ENCODE results near the gene KRT17.
"Not testable (repeated sequence)": the region's sequence is repeated elsewhere in the genome, so short reads cannot be mapped to it uniquely, and the experiment has no call there.

DNA sequence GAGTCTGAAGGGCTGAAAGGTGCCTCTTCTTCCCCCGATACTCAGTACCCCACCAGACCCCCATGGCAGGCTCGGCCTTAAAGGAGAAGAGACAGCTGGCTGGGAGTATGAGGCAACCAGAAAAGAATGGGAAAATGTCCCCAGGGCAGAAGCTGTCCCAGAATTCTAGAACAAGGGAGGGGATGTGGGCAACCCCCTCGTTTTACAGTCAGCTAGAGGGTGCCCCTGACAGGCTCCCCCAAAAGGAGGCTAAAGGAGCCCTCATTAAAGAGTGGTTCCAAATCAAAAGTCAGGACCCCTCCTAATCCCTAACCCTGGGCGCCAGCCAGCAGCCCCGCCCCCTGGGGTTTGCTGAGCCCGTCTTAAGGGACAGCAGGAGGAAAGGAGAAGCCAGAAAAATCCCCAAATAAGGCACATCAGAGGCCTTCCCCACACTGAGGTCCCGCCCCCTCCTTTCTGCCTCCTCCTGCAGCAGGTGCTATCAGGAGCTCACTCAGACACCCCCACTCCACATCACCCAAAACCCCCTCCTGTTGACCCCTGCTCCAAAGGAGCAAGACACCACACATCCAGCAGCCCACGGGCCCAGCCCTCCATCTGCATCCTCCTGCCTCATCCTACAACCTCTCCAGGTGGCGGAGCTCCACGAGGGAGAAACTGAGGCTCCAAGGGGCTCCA is 1.1 kb downstream of the KRT17 start:
- TF ChIP-seq, protein P1, sequence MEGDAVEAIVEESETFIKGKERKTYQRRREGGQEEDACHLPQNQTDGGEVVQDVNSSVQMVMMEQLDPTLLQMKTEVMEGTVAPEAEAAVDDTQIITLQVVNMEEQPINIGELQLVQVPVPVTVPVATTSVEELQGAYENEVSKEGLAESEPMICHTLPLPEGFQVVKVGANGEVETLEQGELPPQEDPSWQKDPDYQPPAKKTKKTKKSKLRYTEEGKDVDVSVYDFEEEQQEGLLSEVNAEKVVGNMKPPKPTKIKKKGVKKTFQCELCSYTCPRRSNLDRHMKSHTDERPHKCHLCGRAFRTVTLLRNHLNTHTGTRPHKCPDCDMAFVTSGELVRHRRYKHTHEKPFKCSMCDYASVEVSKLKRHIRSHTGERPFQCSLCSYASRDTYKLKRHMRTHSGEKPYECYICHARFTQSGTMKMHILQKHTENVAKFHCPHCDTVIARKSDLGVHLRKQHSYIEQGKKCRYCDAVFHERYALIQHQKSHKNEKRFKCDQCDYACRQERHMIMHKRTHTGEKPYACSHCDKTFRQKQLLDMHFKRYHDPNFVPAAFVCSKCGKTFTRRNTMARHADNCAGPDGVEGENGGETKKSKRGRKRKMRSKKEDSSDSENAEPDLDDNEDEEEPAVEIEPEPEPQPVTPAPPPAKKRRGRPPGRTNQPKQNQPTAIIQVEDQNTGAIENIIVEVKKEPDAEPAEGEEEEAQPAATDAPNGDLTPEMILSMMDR (IDR thresholded peaks at IDR 0.05) = not testable (repeated sequence)
- TF ChIP-seq POLR2A (IDR thresholded peaks at IDR 0.05) = not testable (repeated sequence)
